SH-SY5Y (cell line): Measurements from ENCODE around the gene ADAMTS7.

Experiments used
- GATA2 ChIP-seq: IDR thresholded peaks from 2 replicates; pipeline ENCODE4 v1.6.1; 2011; ENCODE audit warnings: mild to moderate bottlenecking, low read depth, low read length
- GATA3 ChIP-seq: IDR thresholded peaks from 2 replicates; pipeline ENCODE4 v1.6.1; 2011; ENCODE audit warnings: low read depth, mild to moderate bottlenecking, low read length, moderate library complexity

DNA sequence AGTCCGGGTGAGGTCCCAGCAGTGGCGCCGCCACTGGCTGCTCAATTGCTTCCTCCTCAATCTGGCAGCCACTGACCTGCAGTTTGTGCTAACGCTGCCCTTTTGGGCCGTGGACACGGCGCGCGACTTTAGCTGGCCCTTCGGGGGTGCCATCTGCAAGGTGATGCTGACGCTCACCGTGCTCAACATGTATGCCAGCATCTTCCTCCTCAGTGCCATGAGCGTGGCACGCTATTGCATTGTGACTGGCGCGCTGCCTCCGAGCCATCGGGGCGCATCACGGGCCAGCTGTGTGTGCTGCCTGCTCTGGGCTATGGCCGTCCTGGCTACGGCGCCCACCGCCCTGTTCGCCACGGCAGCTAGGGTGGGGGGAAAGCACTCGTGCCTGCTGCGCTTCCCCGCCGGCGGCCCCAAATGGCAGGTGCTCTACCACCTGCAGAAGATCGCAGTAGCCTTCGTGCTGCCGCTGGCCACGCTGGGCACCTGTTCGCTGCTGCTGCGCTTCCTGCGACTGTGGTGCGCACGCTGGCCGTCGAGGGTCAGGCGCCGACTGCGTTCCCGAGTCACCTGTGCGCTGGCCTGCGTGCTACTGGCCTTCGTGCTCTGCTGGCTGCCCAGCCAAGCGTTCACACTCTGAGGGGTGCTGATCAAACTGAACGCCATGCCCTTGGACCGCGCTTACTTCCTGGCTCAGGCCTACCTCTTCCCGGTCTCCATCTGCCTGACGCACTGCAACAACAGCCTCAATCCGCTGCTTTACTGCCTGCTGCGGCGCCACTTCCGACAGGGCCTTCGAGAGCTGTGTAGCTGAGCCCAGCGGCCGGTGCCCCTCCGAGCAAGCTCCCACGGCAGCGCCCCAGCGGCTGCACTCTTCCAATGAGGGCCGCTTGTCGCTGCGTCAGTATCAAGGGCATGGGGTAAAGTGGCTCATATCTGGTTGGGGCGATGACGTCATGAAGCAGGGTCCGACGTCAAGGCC, 20.3 kb upstream of the ADAMTS7 start:
- TF ChIP-seq GATA2, result no peak
- no peak for TF ChIP-seq GATA3
